Endothelial cell of umbilical vein (primary cell): Measurements from ENCODE around the gene TP53AIP1. TPM values are rescaled to one million over a fixed set of nuclear protein-coding genes. Genes with fewer than 3 reads are reported as not detected.

ENCODE experiments used
- BruUV-seq: library from RNA; stranded (reverse); fragments of 400-500 nt; replicated peaks from 2 replicates; lab custom pipeline; 2021; lab: Mats Ljungman, UMichigan
- CTCF ChIA-PET: fragments of 300-600, 350-600 bp; sonication (Branson Sonifier 250); formaldehyde crosslinking; loops from one replicate; lab custom pipeline; 2021; ENCODE audit warnings: antibody characterized with exemption, inconsistent platforms; lab: Charles Lee
- POLR2A ChIA-PET: fragments of 300-600, 350-600 bp; sonication (Branson Sonifier 250); formaldehyde crosslinking; loops from one replicate; lab custom pipeline; 2021; ENCODE audit warnings: antibody characterized with exemption, inconsistent platforms; lab: Charles Lee
- DNase-seq: peaks from one replicate; pipeline ENCODE4 v3.0.0-alpha.2; 2011; ENCODE audit warnings: low read depth, low spot score
- FAIRE-seq: peaks from 2 replicates; lab custom pipeline; 2011; peaks lifted over from hg19 to GRCh38; lab: Jason Lieb, UNC
- H2AFZ ChIP-seq: 2 replicates; pipeline ENCODE4 v1.6.0; 2012; ENCODE audit warnings: low read depth, low read length, control low read depth, inconsistent platforms
- H3K27ac ChIP-seq: 2 replicates; pipeline ENCODE4 v1.5.1; 2011; ENCODE audit warnings: low read depth, mild to moderate bottlenecking, control low read depth, low read length, moderate library complexity; ENCODE audit not compliant: insufficient read depth
- H3K27me3 ChIP-seq, 2 experiments: 2 replicates each; pipeline versions ENCODE4 v1.6.0 to v1.6.1; 2011; ENCODE audit warnings: low read length in 2 of 2, mixed read lengths in 1 of 2; ENCODE audit not compliant: control insufficient read depth in 2 of 2, insufficient read depth in 2 of 2
- H3K36me3 ChIP-seq, 2 experiments: 2 replicates in 1 of 2; 3 replicates in 1 of 2; pipeline ENCODE4 v1.5.1; 2011; ENCODE audit warnings: low read length in 2 of 2, mild to moderate bottlenecking in 1 of 2, moderate library complexity in 1 of 2; ENCODE audit not compliant: control insufficient read depth in 2 of 2, insufficient read depth in 2 of 2; ENCODE audit errors: extremely low read depth in 1 of 2
- H3K4me1 ChIP-seq: 3 replicates; pipeline ENCODE4 v1.5.1; 2011; ENCODE audit warnings: mild to moderate bottlenecking, low read length; ENCODE audit not compliant: control insufficient read depth, insufficient read depth; ENCODE audit errors: extremely low read depth
- H3K4me2 ChIP-seq: 2 replicates; pipeline ENCODE4 v1.6.1; 2011; ENCODE audit warnings: low read length, control low read depth, mixed read lengths; ENCODE audit not compliant: insufficient read depth
- H3K4me3 ChIP-seq, 3 experiments: fragments of 200-600 bp in 1 of 3; sonication (generic), shearing (Covaris generic) in 1 of 3; replicated peaks in 1 of 3; 2 replicates each; pipeline ENCODE4 v1.5.1; 2011 to 2016; ENCODE audit warnings: control low read depth in 3 of 3, low read length in 3 of 3, mild to moderate bottlenecking in 2 of 3, inconsistent platforms in 1 of 3, low read depth in 1 of 3, moderate library complexity in 1 of 3; ENCODE audit not compliant: insufficient read depth in 1 of 3
- H3K79me2 ChIP-seq: 2 replicates; pipeline ENCODE4 v1.6.0; 2012; ENCODE audit warnings: low read length, inconsistent platforms; ENCODE audit not compliant: control insufficient read depth, insufficient read depth
- H3K9ac ChIP-seq: replicated peaks from 2 replicates; pipeline ENCODE3; 2011; ENCODE audit warnings: low read length, control low read depth; ENCODE audit not compliant: insufficient read depth; ENCODE audit errors: extremely low read depth
- H3K9me1 ChIP-seq: replicated peaks from 3 replicates; pipeline ENCODE4 v1.6.0; 2011; ENCODE audit warnings: mild to moderate bottlenecking, low read length; ENCODE audit not compliant: control insufficient read depth, insufficient read depth; ENCODE audit errors: extremely low read depth
- H3K9me3 ChIP-seq: replicated peaks from 2 replicates; pipeline ENCODE4 v1.5.1; 2012; ENCODE audit warnings: low read length, inconsistent platforms; ENCODE audit not compliant: control insufficient read depth, insufficient read depth
- H4K20me1 ChIP-seq: replicated peaks from 2 replicates; pipeline ENCODE3; 2011; ENCODE audit warnings: mild to moderate bottlenecking, low read length; ENCODE audit not compliant: control insufficient read depth, insufficient read depth; ENCODE audit errors: extremely low read depth
- CTCF ChIP-seq, 2 donors: IDR thresholded peaks; 1 replicate in 1 of 2; 2 replicates in 1 of 2; pipeline ENCODE4 v1.5.1; 2011; ENCODE audit warnings: low read length in 2 of 2, mild to moderate bottlenecking in 2 of 2, moderate library complexity in 2 of 2, control low read depth in 1 of 2, inconsistent platforms in 1 of 2, low read depth in 1 of 2; ENCODE audit not compliant: insufficient read depth in 1 of 2; ENCODE audit errors: extremely low read depth in 1 of 2
- EZH2 ChIP-seq: IDR thresholded peaks from 2 replicates; pipeline ENCODE4 v1.6.1; 2012; ENCODE audit warnings: borderline replicate concordance, low read depth, mild to moderate bottlenecking, moderate library complexity, low read length, inconsistent platforms; ENCODE audit not compliant: severe bottlenecking
- FOS ChIP-seq: IDR thresholded peaks from 2 replicates; pipeline ENCODE4 v1.6.1; 2011; ENCODE audit warnings: mild to moderate bottlenecking, low read length, moderate library complexity, borderline replicate concordance; ENCODE audit not compliant: insufficient read depth
- GATA2 ChIP-seq: IDR thresholded peaks from 2 replicates; pipeline ENCODE4 v1.7.0; 2011; ENCODE audit warnings: low read depth, mild to moderate bottlenecking, moderate library complexity, mixed read lengths, low read length; ENCODE audit not compliant: insufficient read length, insufficient read depth
- JUN ChIP-seq: IDR thresholded peaks from 2 replicates; pipeline ENCODE4 v1.6.1; 2011; ENCODE audit warnings: borderline replicate concordance, low read depth; ENCODE audit not compliant: insufficient read length, insufficient read depth
- MYC ChIP-seq: IDR thresholded peaks from one replicate; pipeline ENCODE4 v1.6.1; 2011; ENCODE audit warnings: mild to moderate bottlenecking, low read depth, low read length
- POLR2A ChIP-seq: IDR thresholded peaks from 2 replicates; pipeline ENCODE4 v1.6.1; 2012; ENCODE audit warnings: low read depth, mild to moderate bottlenecking, control low read depth, low read length
- dilution Hi-C: fragments of 300-500 bp; cut with MboI; formaldehyde crosslinking; loops from one replicate; pipeline ENCODE4 v1.15.0; 2019; ENCODE audit warnings: low sequenced_read_pairs; ENCODE audit not compliant: extremely low pct_ligation_motif_present
- intact Hi-C: fragments of 100-400 bp; cut with micrococcal nuclease; formaldehyde crosslinking; loops from one replicate; pipeline ENCODE4 v1.10.0; 2022
- polyA plus RNA-seq, 4 experiments: library from polyadenylated mRNA; depleted of rRNA in 3 of 4; stranded (reverse) in 3 of 4; unstranded in 1 of 4; fragments of >200 nt; gene quantifications; 2 replicates each; pipeline versions ENCODE4 v1.2.1 to v1.2.3, GENCODE V29; 2011 to 2012; ENCODE audit warnings: missing spikeins in 1 of 4
- total RNA-seq: library from RNA; stranded (reverse); gene quantifications from 2 replicates; pipeline ENCODE4 v1.2.3, GENCODE V29; 2021
- TF ChIP-seq, protein P1 (sequence below): IDR thresholded peaks from 2 replicates; pipeline ENCODE4 v1.6.1; 2011; ENCODE audit not compliant: insufficient read depth, insufficient read length

Gene TP53AIP1
- total and polyA plus RNA-seq, 2 donors (not counting 3 experiments of a cell fraction or from before 2014, with no cell fraction given): not detected

DNA sequence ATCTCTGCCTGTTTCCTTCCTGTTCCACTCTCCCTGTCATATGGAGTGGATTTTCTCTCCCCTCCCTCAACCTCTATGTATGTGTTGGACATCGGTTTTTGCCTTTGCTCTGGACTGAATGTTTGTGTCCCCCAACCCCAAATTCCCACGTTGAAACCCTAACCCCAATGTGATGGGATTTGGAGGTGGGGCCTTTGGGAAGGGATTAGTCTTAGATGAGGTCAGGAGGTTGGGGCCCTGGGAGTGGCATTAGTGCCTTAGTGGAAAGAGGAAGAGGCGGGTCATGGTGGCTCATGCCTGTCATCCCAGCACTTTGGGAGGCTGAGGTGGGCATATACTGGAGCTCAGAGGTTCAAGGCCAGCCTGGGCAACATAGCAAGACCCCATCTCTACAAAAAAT, 11.6 kb downstream of the TP53AIP1 start:
- no peaks in the 10 kb centered on the region for H4K20me1 ChIP-seq
- H3K27ac ChIP-seq: no peak overlapping the region
- H3K36me3 ChIP-seq: no peaks in the 10 kb centered on the region
- no peak for DNase-seq
- ChIA-PET CTCF (no interaction called here), POLR2A (no interaction called here)
- H3K4me3 ChIP-seq: no peak overlapping the region
- TF ChIP-seq GATA2 (no peak), MYC (no peak), FOS (no peak), CTCF (IDR thresholded peaks at IDR 0.05; ENCODE audit: extremely low read depth in 1 of 2, insufficient read depth in 1 of 2, low read depth in 1 of 2, low read length in 2 of 2) (no peak), EZH2 (no peak), POLR2A (no peak), JUN (no peak)
- TF ChIP-seq, protein P1, sequence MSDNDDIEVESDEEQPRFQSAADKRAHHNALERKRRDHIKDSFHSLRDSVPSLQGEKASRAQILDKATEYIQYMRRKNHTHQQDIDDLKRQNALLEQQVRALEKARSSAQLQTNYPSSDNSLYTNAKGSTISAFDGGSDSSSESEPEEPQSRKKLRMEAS: no peak
- H3K9me1 ChIP-seq: no peaks in the 10 kb centered on the region
- dilution Hi-C loops (no loop called here), intact Hi-C loops (no loop called here)
- no peaks in the 10 kb centered on the region for H3K9me3 ChIP-seq
- H3K79me2 ChIP-seq: no peaks in the 10 kb centered on the region
- no peaks in the 10 kb centered on the region for H3K4me1 ChIP-seq
- no peak overlapping the region for H2AFZ ChIP-seq
- FAIRE-seq: no peak
- peaks cover 0 to 2% of the 10 kb centered on the region in 2 experiments for H3K27me3 ChIP-seq
- H3K4me2 ChIP-seq: no peak overlapping the region
- BruUV-seq: no TSS peak
- H3K9ac ChIP-seq: no peak overlapping the region
